GM21528 (cell line): ENCODE results near the gene CXorf38.
"Not testable (repeated sequence)": the region's sequence is repeated elsewhere in the genome, so short reads cannot be mapped to it uniquely, and the experiment has no call there.

Experiments used
- ATAC-seq: cut with Tn5 transposase; IDR thresholded peaks from one replicate; pipeline ENCODE4 v1.9.1; 2021; ENCODE audit warnings: mild to moderate bottlenecking, moderate library complexity; ENCODE audit not compliant: unreplicated experiment, low FRiP score

The CXorf38 gene

DNA sequence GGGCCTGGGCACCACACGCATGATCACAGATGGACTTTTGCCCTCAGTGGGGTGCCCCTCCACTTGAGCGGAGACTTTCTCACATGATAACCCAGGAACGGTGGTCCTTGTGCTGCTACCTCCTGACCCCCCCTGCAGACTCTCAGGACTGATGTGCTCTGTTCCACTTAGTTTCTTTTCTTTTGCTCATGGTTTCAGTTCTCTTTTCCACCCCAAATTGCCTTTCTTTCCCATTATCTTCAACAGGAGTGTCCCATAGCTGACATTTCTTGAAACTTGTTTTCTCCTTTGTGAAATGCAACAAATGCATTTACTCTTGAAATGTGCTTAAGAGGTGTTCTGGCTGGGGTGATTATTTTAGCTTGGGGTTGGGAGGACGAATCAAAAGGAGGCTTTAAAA lies 15.2 kb downstream of the CXorf38 start:
- ATAC-seq, result no peak

DNA sequence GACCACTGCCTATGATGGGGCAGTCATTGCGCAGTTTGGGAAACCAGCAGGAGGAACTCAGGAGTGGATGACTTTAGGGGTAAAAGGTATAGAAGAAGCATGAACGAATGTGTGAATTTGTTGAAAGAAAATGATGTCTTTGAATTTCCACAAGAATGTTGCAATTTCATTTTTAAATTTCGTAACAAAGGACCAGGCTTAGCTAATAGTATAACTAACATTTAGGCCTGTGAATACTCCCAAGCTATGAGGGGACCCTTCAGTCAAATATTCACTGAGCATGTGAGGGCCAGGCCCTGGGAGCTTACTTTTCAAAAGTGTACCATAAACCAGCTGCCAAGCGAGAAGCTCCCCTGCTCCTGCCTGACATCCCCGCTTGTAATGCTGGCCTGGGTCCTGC lies 18.9 kb downstream of the CXorf38 start:
- no peak for ATAC-seq

DNA sequence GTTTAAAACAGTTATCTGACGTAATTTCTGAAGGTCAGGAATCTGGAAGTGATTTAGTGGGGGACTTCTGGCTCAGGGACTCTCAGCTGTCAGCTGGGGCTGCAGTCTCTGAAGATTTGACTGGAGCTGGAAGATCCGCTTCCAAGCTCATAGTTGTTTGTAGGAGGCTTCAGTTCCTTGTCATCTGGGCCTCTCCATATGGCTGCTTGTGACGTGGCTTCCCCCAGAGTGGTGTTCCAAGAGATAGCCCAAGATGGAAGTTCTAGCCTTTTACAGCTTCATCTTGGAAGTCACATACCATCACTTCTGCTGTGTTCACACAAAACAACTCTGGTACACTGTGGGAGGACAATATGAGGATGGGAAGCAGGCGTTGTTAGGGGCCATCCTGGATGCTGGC lies 22.1 kb downstream of the CXorf38 start:
- no peak for ATAC-seq

DNA sequence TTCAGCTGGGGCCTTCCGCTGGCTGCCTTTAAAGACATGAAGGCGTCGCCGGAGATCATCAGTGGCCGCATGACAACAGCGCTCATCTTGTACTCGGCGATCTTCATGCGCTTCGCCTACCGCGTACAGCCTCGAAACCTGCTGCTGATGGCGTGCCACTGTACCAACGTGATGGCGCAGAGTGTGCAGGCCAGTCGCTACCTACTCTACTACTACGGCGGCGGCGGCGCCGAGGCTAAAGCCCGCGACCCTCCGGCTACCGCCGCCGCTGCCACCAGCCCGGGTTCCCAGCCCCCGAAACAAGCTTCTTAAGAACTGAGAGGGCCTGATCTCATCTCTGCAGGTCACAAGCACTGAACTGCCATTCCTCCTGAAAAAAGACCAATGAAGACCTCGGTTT lies 23.7 kb downstream of the CXorf38 start:
- ATAC-seq, result no peak

DNA sequence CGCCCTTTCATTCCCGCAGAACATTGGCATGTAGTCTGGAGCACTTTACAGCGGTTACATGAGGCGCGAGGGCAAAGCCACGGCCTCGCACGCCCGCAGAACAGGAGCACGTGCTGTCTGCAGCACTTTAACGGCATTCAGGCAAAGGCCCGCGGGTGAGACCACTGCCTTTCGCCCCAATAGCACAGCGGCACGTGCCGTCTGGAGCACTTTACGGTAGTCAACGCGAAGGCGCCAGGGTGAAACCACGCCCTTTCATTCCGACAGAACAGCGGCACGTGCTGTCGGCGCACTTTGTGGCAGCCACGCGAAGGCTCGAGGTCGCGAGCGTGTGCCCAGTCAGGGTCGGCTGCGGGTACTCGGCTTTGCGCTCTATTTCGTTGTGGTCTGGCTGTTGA lies 24.2 kb downstream of the CXorf38 start, which contains the start of gene MPC1L:
Gene MPC1L (plus strand): TSS at position 290 of the 398 bp plus-strand sequence. CDS start 138 bp downstream, outside the sequence.
- ATAC-seq, result no peak

DNA sequence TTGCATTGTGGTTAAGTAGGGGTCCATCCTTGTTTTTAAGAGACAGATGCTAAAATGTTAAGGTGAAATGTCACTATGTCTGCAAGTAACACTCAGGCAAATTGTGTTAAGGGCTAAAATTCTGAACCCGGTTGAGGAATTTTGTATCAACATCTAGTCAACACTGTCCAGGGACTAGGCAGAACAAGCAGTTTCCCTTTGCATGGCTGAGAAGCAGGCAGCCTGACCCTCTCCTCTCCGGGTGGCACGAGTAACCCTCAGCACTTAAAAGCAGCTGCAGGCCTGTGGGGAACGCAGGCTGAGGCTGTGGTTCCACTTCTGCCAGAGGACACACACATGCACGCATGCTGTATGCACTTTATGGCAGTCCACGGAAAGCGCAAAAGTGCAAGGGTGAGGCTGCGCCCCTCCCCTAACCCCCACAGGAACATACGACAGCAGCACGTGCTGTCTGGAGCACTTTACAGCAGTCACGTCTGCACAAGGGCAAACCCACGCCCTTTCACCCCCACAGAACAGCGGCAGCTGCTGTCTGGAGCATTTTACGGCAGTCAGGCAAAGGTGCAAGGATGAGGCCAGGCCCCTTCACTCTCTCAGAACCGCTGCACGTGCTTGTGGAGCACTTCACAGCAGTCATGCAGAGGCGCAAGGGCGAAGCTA lies 24.8 kb downstream of the CXorf38 start:
- no peak for ATAC-seq

DNA sequence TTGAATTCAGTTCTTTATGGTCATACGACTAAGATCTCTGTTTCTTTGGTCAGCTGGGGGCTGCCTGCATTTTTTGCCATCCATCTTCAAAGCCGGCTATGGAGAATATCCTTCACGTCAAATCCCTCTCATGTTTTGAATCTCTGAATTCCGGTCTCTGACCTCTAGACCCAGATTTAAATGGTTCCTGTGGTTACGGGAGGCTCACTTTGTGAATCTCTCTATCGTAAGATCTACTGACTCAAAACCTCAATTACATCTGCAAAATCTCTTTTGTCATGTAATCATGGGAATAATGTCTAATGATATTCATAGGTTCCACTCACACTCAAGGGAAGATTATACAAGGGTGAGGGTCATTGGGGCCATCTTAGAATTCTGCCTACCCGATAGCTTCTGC lies 29.8 kb downstream of the CXorf38 start:
- ATAC-seq, result no peak

DNA sequence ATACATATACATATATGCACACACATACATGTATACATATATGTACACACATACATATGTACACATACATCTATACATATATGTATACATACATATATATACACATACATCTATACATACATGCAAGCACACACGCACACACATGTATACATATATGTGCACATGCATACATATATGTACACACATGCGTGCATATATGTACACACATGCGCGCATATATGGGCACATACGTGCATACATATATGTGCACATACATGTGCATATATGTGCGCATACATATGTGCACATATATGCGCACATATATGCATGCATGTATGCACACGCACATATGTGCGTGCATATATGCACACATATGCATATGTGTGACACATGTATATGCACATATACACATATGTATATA lies 31.4 kb downstream of the CXorf38 start:
- no peak for ATAC-seq

DNA sequence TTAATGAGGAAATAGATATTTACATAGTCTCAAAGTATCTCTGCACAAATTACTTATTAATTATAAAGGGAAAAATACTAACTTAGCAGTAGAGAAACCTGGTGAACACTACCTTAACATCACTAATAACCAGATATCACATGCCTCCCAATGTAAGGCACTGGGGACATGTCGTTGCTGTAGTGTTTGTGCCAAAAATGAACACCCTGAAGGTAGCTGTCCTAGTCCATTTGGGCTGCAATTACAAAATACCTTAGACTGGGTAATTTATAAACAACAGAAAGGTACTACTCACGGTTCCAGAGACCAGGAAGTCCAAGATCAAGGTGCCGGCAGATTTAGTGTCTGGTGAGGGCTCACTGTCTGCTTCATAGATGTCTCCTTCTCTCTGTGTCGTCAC lies 34.9 kb downstream of the CXorf38 start:
- no peak for ATAC-seq

DNA sequence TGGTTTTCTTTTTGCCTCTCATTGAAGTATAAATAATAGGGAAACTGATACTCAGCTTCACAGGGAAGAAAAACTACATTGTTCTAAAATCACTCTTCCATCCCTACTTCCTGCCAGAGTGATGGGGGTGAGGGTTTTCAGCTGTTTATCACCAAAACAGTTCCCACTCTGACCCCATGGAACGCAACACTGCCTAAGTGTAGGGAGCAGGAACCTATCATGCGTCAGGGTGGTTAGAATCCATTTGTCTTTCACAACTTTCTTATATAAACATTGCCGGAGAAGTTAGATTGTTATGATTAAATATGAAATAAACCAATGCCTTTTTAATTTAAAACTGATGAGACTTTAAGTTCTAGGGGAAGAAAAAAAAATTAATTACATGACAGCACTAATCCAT lies 40.0 kb downstream of the CXorf38 start:
- no peak for ATAC-seq

DNA sequence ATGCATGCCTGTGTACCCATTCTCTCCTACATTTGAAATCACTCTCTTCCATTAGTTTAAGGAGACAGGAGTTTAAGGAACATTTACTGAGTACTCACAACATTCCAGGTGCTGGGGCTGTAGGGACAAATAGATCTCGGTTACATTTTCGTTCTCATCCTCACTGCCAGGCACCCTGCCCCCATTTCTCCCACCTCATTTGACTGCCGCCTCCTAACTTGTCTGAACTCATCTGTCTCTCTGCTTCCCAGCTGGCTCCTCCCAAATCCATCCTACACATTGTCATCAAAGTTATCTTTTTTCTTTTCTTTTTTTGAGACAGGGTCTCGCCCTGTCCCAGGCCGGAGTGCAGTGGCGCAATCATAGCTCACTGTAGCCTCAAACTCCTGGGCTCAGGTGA lies 43.9 kb downstream of the CXorf38 start:
- no peak for ATAC-seq

DNA sequence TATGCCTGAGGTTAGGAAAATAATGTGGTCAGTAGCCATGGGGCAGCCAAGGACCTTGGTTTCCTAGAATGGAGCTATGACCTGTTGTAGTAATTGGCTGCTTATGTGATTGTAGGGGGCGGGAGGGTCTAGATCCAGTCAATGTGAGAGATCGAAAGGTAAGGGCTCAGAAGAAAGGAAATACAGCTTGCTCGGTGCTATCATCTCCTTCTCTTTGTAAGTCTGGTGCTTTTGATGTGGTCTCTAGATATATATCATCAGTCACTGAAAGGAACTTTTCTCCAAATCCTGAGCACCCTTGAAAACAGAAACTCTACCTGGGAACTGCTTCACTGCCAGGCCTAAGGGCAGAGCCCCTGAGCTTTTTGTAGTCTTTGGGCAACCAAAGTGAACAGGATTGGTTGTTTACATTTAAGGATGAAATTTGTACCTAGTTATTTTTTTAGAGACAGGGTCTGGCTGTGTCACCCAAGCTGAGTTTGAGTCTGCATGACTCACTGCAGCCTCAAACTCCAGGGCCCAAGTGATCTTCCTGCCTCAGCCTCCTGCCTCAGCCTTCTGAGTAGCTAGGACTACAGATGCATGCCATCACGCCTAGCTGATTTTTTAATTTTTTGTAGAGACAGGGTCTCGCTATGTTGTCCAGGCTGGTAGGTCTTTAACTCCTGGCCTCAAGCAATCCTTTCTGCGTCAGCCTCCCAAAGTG lies 57.6 kb downstream of the CXorf38 start:
- ATAC-seq, result not testable (repeated sequence)

DNA sequence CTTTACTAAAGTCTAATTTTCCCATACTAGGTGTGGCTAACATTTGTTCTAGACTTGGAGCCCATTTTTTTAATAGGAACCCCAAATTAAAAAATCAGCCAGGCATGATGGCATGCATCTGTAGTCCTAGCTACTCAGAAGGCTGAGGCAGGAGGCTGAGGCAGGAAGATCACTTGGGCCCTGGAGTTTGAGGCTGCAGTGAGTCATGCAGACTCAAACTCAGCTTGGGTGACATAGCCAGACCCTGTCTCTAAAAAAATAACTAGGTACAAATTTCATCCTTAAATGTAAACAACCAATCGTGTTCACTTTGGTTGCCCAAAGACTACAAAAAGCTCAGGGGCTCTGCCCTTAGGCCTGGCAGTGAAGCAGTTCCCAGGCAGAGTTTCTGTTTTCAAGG lies 59.7 kb downstream of the CXorf38 start:
- ATAC-seq, result not testable (repeated sequence)

DNA sequence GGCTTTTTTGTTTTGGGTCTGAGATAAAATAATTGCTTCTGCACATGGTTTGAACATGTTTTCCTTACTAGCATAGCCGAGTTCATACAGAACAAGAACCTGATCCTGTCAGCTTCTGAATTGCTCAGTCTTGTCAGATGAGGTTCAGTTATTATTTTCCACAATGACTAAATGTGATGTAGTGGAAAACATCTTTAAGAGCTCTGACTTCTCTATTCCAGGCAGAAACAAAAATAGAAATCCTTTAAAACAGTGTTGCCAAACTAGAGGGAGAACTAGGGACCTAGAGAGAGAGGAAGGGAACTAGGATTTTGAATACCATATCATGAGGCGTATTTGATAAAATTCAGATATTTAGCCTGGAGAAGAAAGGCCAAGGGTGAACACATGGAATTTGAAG lies 64.5 kb downstream of the CXorf38 start:
- no peak for ATAC-seq

DNA sequence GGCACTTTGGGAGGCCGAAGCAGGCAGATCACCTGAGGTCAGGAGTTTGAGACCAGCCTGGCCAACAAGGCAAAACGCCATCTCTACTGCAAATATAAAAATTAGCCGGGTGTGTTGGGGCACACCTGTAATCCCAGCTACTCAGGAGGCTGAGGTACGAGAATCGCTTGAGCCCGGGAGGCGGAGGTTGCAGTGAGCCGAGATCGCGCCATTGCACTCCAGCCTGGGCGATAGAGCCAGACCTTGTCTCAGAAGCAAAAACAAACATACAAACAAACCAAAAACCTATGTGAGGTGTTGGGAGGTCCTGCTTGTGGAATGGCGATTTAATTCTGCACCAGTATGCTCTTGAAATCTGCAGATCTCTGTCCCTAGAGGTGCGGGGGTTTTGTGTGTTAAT lies 65.2 kb downstream of the CXorf38 start:
- not testable (repeated sequence) for ATAC-seq

DNA sequence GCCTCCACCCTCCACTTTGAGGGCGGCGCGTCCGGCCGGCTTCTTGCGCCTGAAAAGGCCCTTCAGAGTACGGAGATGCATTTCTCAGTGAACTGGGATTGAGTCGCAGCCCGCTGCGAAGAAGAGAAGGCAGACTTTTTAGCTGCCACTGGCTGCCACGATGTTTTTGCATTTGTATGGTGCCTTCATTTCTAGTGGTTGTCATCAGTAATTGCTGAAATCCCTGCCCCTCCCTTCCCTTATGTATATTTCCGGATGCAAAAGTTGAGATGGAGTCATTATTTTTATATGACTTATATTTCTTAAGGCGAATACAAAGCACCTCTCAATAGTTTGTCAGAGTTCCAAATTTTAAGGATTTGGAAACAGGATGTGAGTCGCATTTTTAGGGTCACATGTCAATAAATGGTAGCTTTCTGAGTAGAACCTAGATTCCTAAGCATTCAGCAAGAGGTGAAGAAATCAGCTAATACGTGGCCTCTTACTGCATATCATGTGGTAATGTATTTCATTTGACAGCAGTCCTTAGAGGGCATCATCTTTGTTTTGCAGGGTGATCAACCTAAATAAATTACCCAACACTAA lies 65.9 kb downstream of the CXorf38 start:
- ATAC-seq, result no peak

DNA sequence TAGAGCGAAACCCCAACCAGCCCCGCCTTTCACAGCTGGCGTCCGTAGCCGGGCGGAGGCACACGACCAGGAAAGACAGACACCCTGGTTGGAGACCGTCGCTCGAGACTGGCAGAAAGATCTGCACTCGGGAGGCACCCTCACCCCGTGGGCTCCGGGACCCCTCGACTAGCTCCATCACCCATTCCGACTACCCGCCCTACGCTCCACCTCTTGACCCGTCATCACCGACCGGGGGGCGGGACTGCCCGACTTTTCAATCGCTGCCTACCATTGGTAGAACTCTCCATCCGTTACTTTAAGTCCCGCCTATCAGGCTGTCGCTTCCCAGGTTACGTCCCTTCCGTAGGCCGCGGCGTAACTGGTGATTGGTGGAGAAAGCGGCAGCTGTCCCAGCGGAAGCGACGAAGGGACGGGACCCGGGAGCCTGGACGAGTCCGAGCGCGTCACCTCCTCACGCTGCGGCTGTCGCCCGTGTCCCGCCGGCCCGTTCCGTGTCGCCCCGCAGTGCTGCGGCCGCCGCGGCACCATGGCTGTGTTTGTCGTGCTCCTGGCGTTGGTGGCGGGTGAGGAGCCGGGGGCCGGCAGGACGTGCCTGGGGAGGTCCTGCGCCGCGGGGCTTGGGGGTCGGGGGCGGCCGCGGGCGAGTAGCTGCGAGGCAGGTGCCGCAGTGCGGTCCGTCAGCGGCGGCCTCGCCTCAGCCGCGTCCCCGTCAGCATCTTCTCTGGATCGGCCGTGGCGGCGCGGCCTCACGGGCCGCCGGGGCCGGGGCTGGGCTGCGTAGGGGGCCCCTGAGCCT lies 66.6 kb downstream of the CXorf38 start, which contains the start of gene ATP6AP2:
Gene ATP6AP2 (plus strand): TSS at position 434 of the 799 bp plus-strand sequence. CDS start 96 bp downstream, at position 530.
- peak; percentile 98 for ATAC-seq

DNA sequence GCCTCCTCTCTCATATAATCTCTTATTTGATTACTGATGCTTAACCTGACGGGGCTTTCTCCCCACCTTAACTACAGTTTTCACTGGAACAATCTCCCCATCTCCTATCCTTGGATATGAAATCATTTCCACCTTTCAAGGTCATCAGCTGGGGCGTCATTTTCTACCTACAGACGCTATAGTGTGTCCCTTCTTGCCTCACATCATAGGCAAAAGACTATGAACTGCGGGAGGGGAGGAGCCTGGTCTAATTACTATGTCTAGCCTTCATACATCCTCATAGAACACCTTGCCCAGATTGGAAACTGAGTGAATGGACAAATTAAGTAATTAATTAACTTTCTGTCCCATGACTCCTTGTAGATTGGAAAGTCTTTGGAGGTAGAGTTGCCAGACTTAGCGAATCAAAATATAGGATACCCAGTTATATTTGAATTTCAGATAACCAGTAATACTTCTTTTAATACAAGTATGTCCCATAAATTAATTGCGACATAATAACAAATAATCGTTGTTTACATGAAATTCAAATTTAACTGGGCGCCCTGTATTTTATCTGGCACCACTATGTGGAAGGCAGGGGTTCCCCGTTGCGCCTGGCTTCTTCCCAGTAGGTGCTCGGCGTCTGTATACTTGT lies 67.3 kb downstream of the CXorf38 start:
- peak; percentile 52 for ATAC-seq

DNA sequence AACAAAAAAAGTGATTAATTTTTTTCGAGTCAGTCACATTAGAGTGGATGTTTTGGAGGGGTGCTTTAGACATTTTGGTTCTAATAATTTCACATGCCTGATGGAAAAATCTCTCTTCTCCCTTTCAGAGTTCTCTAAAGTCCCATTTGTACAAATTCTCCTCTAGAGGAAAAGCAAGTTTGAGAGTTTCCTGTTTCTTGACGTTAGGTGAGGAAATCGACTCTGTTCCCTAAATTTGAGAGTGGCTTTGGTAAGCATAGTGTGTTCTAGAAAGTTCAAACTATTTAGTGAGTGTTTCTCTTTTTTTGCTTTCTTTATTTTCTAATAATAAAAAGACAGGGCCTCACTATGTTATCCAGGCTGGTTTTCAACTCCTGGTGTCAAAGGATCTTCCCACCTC lies 68.2 kb downstream of the CXorf38 start:
- no peak for ATAC-seq

DNA sequence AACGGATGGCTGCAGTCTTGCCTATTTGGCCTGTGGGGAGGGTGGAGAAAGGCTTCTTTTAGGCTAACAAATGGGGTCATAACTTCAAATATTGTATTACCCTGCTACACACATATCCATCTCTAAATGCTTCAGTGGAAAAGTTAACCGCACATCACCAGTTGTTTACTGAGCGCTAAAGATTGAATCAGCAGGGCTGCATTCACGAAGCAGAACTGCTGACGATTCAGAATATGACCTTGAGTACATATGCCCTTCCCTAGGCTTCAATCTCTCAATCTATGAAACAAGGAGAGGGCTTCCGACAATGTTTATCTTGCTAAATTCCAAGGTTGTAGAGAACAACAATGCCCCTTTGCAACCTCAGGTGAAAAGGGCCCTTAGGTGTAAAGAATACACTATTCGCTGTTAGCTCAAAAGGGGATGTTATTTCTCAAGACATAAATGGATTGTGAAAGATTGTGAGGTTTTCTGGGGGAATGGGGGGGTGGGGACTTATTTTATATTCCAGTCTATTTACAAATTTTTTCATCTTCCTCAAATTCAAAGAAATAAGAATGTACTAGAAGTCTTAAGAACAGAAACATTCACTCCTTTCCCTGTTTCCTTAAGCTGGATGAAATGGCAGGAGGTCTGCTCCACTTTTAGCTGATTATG lies 69.2 kb downstream of the CXorf38 start:
- no peak for ATAC-seq
